Breast epithelium (tissue), 4 donors: ENCODE measurements around the gene SAMD10. TPM values are rescaled to one million over a fixed set of nuclear protein-coding genes. Genes with fewer than 3 reads are reported as not detected.
"Not testable (repeated sequence)": the region's sequence is repeated elsewhere in the genome, so short reads cannot be mapped to it uniquely, and the experiment has no call there.

Experiments used
- DNase-seq, 2 donors: peaks; one replicate each; pipeline ENCODE4 v3.0.0-alpha.2; 2019; ENCODE audit warnings: low spot score in 2 of 2
- H3K27ac ChIP-seq, 2 donors: fragments of 200-600 bp; sonication (generic) in 1 of 2; one replicate each; pipeline ENCODE4 v1.5.1; 2016 to 2019; ENCODE audit warnings: mild to moderate bottlenecking in 1 of 2
- H3K27me3 ChIP-seq, 2 donors: fragments of 200-600 bp; sonication (generic) in 1 of 2; one replicate each; pipeline versions ENCODE4 v1.5.1 to v1.6.0; 2017 to 2019; ENCODE audit warnings: control low read depth in 1 of 2, mild to moderate bottlenecking in 1 of 2
- H3K36me3 ChIP-seq: fragments of 200-600 bp; one replicate; pipeline ENCODE4 v1.5.1; 2019
- H3K4me1 ChIP-seq, 2 donors: fragments of 200-600 bp; sonication (generic); one replicate each; pipeline ENCODE4 v1.5.1; 2016 to 2019; ENCODE audit warnings: control low read depth in 1 of 2
- H3K4me3 ChIP-seq, 3 donors: fragments of 200-600 bp; sonication (generic); 1 replicate in 2 of 3; 2 replicates in 1 of 3; pipeline ENCODE4 v1.5.1; 2016 to 2019; ENCODE audit warnings: mild to moderate bottlenecking in 3 of 3, moderate library complexity in 2 of 3
- H3K9me3 ChIP-seq, 2 donors: fragments of 200-600 bp; sonication (generic) in 1 of 2; one replicate each; pipeline ENCODE4 v1.5.1; 2016 to 2019; ENCODE audit warnings: control low read depth in 1 of 2
- POLR2A ChIP-seq: fragments of 450-650 bp; IDR thresholded peaks from one replicate; pipeline ENCODE4 v1.6.1; 2016; ENCODE audit warnings: antibody characterized with exemption, mild to moderate bottlenecking, moderate library complexity
- POLR2AphosphoS5 ChIP-seq, 3 donors: sonication (generic); formaldehyde crosslinking; IDR thresholded peaks; one replicate each; pipeline ENCODE4 v1.6.1; 2017; ENCODE audit warnings: antibody characterized with exemption in 3 of 3
- intact Hi-C: fragments of 100-400 bp; cut with DNase I; formaldehyde crosslinking; loops from one replicate; pipeline ENCODE4 v1.15.1; 2023; ENCODE audit warnings: low total_unique reads
- total RNA-seq, 3 donors: library from RNA; depleted of rRNA; stranded (reverse); fragments of >200 nt; gene quantifications; one replicate each; pipeline ENCODE4 v1.1.0, GENCODE V29; 2016
- TF ChIP-seq, protein P1 (sequence below), 3 donors: fragments of 450-650 bp; IDR thresholded peaks; one replicate each; pipeline ENCODE4 v1.5.1; 2016 to 2017; ENCODE audit warnings: antibody characterized with exemption in 3 of 3, mild to moderate bottlenecking in 3 of 3, moderate library complexity in 3 of 3

Gene SAMD10
- total RNA-seq, 3 donors from 2014 or later, result 0.96 to 3.3 (median 2.8) TPM

DNA sequence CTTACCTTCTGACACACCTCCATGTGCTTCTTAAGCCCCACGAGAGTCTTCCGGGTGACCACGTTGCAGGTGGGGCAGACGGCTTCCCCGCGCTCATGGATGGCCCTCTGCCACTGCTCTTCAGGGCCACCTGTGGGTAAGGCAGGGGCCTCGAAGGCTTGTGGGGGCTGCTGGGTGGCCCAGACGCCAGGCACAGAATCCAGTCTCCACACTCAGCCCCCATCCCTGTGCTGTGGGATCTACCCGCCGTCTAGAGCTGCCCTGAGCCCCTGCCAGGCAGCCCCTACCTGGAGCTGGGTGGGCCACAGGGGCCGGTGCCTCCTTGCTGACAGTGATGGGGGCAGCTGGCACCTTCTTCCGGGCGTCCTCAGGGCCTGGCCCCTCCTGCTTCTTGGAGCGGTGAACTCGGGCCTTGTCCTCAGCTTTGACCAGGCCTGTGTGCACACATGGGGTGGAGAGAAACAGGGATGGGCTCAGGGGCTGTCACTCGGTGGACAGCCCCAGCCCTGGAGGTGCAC is 15.6 kb downstream of the SAMD10 start:
- no peak overlapping the region for H3K4me3 ChIP-seq
- TF ChIP-seq POLR2A (no peak), POLR2AphosphoS5 (IDR thresholded peaks at IDR 0.05) (no peak)
- TF ChIP-seq, protein P1, sequence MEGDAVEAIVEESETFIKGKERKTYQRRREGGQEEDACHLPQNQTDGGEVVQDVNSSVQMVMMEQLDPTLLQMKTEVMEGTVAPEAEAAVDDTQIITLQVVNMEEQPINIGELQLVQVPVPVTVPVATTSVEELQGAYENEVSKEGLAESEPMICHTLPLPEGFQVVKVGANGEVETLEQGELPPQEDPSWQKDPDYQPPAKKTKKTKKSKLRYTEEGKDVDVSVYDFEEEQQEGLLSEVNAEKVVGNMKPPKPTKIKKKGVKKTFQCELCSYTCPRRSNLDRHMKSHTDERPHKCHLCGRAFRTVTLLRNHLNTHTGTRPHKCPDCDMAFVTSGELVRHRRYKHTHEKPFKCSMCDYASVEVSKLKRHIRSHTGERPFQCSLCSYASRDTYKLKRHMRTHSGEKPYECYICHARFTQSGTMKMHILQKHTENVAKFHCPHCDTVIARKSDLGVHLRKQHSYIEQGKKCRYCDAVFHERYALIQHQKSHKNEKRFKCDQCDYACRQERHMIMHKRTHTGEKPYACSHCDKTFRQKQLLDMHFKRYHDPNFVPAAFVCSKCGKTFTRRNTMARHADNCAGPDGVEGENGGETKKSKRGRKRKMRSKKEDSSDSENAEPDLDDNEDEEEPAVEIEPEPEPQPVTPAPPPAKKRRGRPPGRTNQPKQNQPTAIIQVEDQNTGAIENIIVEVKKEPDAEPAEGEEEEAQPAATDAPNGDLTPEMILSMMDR (IDR thresholded peaks at IDR 0.05), result no peak
- H3K4me1 ChIP-seq, result peaks cover 0 to 8% of the 10 kb centered on the region in 2 donors
- H3K36me3 ChIP-seq, result peaks cover 8% of the 10 kb centered on the region
- H3K27me3 ChIP-seq, result no peaks in the 10 kb centered on the region
- intact Hi-C loops, result no loop called here
- DNase-seq, result no peak
- H3K9me3 ChIP-seq, result peaks cover 0 to 15% of the 10 kb centered on the region in 2 donors
- no peak overlapping the region for H3K27ac ChIP-seq

DNA sequence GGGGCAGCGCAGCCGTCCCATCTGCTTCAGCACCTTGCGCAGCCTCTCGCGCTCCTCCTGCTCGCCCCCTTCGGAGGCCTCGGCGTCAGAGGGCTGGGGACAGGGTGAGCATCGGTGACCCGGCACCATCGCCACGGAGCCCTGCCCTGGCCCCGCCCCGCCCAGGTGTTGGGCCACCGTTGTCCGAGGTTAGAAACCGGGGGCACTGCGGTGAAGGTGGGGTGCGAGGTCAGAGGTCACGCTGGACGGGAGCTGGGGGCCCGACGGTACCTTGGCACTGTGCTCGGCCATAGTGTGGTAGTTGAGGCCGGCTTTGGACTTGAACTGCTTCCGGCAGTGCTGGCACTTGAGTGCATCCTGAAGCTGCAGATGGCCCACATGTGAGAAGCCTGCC is 16.1 kb downstream of the SAMD10 start:
- Histone ChIP-seq H3K36me3 (peaks cover 8% of the 10 kb centered on the region), H3K27ac (no peak overlapping the region), H3K4me1 (peaks cover 0 to 3% of the 10 kb centered on the region in 2 donors), H3K9me3 (peaks cover 0 to 15% of the 10 kb centered on the region in 2 donors), H3K4me3 (no peak overlapping the region), H3K27me3 (no peaks in the 10 kb centered on the region)
- no peak for DNase-seq
- TF ChIP-seq, protein P1 (IDR thresholded peaks at IDR 0.05), result no peak
- TF ChIP-seq POLR2AphosphoS5 (IDR thresholded peaks at IDR 0.05), result no peak
- TF ChIP-seq POLR2A, result no peak
- intact Hi-C loops, result no loop called here

DNA sequence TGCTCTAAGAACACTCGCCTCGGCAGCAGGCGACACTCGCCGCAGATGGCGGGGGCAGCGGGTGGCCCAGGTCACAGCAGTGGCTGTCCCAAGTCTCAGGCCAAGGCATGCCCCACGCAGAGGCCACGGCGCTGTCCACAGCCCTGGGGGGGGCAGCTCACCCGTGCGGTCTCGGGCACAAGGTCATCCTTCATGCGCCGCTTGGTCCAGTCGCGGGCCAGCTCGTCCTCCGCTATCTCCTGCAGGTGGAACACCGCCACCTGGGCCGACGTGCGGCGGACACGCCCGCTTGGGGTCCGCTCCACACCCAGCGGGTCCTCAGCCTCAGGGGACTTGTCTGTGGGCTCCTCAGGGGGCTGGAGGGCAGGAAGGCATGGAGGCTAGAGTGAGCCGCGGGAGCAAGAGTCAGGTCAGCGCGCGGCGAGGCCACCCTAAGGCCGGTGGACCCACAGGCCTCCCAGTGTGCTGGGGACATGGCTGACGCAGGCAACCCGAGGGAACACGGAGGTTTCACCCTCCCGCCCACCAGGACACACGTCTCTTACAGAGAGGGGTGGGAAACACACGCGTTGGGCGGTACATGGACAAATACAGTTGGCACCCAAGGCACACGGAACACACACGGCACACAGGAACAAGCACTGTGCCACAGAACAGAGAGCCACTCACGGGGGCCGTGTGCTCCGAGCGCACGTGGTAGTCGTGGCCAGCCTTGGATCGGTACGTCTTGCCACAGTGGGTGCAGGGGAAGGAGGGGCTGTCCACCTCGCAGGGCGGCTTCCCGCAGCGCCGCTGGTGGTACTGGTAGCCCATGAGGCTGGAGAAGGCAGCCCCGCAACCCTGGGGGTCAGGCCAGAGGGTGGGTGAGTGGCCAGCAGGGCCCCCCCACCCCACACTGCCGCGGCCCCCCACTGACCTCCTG is 16.8 kb downstream of the SAMD10 start:
- H3K36me3 ChIP-seq, result peaks cover 8% of the 10 kb centered on the region

DNA sequence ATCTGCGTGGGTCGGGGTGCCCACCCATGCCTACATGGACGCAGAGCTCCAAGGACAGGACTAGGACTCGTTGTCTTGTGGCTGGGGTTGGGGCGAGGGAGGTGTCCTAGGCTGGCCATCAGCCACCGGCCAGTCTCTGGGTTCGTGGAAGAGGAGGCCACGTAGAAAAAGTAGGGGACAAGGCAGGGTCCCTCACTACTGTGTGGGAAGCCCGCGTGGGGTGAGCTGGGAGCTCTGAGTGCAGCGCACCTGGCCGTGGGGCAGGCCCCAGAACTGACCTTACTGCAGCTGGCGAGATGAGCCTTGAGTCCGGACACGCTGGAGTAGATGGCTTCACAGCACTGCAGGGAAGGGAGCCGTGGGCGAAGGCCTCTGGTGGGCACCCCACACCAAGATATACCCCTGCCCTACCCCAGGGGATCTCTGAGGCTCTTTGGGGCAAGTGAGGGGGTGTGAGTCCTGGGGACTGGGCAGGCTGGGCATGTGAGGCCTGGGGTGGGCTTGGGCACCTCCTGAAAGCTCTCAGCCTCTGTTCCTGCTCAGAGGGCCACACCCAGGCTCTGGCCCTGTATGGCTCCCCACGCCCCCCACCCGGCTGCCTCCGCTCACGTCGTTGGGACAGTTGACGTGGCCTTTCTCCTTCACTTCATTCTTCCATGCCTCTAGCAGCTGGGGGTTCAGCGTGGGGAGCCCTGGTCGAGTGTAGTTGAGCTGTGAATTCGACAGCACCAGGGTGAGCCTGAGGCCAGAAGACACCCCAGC is 17.6 kb downstream of the SAMD10 start:
- no peak overlapping the region for H3K27ac ChIP-seq
- DNase-seq, result no peak
- H3K9me3 ChIP-seq, result peaks cover 0 to 15% of the 10 kb centered on the region in 2 donors
- TF ChIP-seq POLR2AphosphoS5 (IDR thresholded peaks at IDR 0.05), result no peak
- TF ChIP-seq, protein P1 (IDR thresholded peaks at IDR 0.05), result no peak
- no peak for TF ChIP-seq POLR2A
- H3K4me3 ChIP-seq, result no peak overlapping the region
- H3K27me3 ChIP-seq, result no peaks in the 10 kb centered on the region
- intact Hi-C loops, result no loop called here
- H3K36me3 ChIP-seq, result peaks cover 8% of the 10 kb centered on the region
- peaks cover 6 to 11% of the 10 kb centered on the region in 2 donors for H3K4me1 ChIP-seq

More for the DNA sequence above, 16.8 kb downstream of the SAMD10 start:
- H3K4me3 ChIP-seq, result no peak overlapping the region
- TF ChIP-seq POLR2AphosphoS5 (IDR thresholded peaks at IDR 0.05) (no peak), POLR2A (no peak)
- TF ChIP-seq, protein P1 (IDR thresholded peaks at IDR 0.05), result no peak
- peaks cover 0 to 15% of the 10 kb centered on the region in 2 donors for H3K9me3 ChIP-seq
- no peaks in the 10 kb centered on the region for H3K27me3 ChIP-seq
- no peak overlapping the region for H3K27ac ChIP-seq
- DNase-seq, result no peak
- H3K4me1 ChIP-seq, result peaks cover 2 to 3% of the 10 kb centered on the region in 2 donors
- intact Hi-C loops, result no loop called here

DNA sequence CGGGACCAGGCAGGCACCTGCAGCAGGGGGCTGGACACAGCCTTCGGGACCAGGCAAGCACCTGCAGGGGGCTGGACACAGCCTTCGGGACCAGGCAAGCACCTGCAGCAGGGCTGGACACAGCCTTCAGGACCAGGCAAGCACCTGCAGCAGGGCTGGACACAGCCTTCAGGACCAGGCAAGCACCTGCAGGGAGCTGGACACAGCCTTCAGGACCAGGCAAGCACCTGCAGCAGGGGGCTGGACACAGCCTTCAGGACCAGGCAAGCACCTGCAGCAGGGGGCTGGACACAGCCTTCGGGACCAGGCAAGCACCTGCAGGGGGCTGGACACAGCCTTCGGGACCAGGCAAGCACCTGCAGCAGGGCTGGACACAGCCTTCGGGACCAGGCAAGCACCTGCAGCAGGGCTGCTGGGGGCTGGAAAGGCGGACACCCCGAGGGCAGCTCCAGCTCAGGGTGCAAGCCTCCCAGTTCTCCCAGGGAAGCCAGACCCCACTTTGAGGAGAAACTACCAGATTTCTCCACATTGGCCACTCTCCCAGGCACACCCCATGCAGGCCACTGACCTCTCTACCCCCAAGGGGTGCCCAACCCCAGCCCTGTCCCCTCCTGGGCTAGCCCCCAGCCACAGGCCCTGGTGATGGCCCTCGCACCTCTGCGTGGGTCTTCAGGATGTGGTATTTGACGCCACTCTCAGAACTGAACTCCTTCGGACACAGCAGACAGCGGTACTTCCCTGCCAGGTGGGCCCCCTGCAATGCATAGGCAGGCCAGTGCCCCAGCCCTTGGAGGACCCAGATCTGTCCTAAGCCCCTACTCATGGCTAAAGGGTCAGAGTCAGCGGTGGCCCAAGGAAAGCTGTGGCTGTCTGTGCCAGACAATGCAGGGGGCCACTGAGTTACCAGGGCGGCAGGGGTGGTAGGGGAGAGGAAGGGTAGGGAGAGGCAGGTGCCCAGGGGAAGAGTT is 18.5 kb downstream of the SAMD10 start:
- H3K27me3 ChIP-seq, DNase-seq, H3K36me3 ChIP-seq, H3K9me3 ChIP-seq, H3K4me3 ChIP-seq, H3K27ac ChIP-seq, intact Hi-C loops: not testable (repeated sequence)
- peaks cover 6 to 11% of the 10 kb centered on the region in 2 donors for H3K4me1 ChIP-seq
